GM19035 (cell line): ENCODE measurements around the gene GP2.

Source experiments
- ATAC-seq: cut with Tn5 transposase; IDR thresholded peaks from one replicate; pipeline ENCODE4 v1.9.1; 2021; ENCODE audit not compliant: unreplicated experiment

GP2 gene

GRCh38 chr16:20327444-20328041 is at the start of gene GP2:
Gene GP2 (minus strand): TSS chr16:20327513. CDS start chr16:20326431, 1,082 bp downstream.
- ATAC-seq = no peak

GRCh38 chr16:20372701-20373100 is 45.4 kb upstream of the GP2 start:
- ATAC-seq = no peak

- ATAC-seq = no peak
These were observed 42.2 kb upstream of the GP2 start for GRCh38 chr16:20369452-20370054.

- no peak for ATAC-seq
These were observed 36.7 kb upstream of the GP2 start for GRCh38 chr16:20364051-20364450.

- no peak for ATAC-seq
These were observed 35.9 kb upstream of the GP2 start for GRCh38 chr16:20363191-20363590.

GRCh38 chr16:20359997-20360396 is 32.7 kb upstream of the GP2 start:
- ATAC-seq = no peak

- no peak for ATAC-seq
These were observed 27.9 kb upstream of the GP2 start for GRCh38 chr16:20355114-20355782.

- no peak for ATAC-seq
These were observed 26.1 kb upstream of the GP2 start for GRCh38 chr16:20353379-20353778.

- ATAC-seq = no peak
These were observed 25.3 kb upstream of the GP2 start, which contains the start of gene UMOD for GRCh38 chr16:20352615-20353014. Gene UMOD (minus strand): TSS chr16:20352715. CDS start chr16:20350737, 1,978 bp downstream.

- no peak for ATAC-seq
These were observed 22.3 kb upstream of the GP2 start for GRCh38 chr16:20349615-20350014.

GRCh38 chr16:20348365-20349185 is 21.3 kb upstream of the GP2 start:
- ATAC-seq = no peak

- no peak for ATAC-seq
These were observed 20.5 kb upstream of the GP2 start for GRCh38 chr16:20347666-20348364.

GRCh38 chr16:20344611-20345010 is 17.3 kb upstream of the GP2 start:
- ATAC-seq = no peak

- no peak for ATAC-seq
These were observed 12.4 kb upstream of the GP2 start for GRCh38 chr16:20339744-20340143.

GRCh38 chr16:20336955-20337354 is 9.6 kb upstream of the GP2 start:
- no peak for ATAC-seq

- ATAC-seq = no peak
These were observed 7.1 kb upstream of the GP2 start for GRCh38 chr16:20334396-20334795.

- no peak for ATAC-seq
These were observed 5.8 kb upstream of the GP2 start for GRCh38 chr16:20333120-20333519.

GRCh38 chr16:20332411-20332810 is 5.1 kb upstream of the GP2 start:
- no peak for ATAC-seq

GRCh38 chr16:20331635-20332034 is 4.3 kb upstream of the GP2 start:
- ATAC-seq = no peak

GRCh38 chr16:20329392-20330138 is 2.3 kb upstream of the GP2 start:
- ATAC-seq = no peak
